SW480 (cell line): ENCODE measurements around the gene TBC1D24.
"Not testable (repeated sequence)": the region's sequence is repeated elsewhere in the genome, so short reads cannot be mapped to it uniquely, and the experiment has no call there.

Experiments
- DNase-seq: peaks from one replicate; pipeline ENCODE4 v3.0.0-alpha.2; 2016; ENCODE audit warnings: low spot score

TBC1D24 gene

GRCh38 chr16:2469399-2470233 lies 5.3 kb upstream of the TBC1D24 start:
- DNase-seq, result no peak

DNA sequence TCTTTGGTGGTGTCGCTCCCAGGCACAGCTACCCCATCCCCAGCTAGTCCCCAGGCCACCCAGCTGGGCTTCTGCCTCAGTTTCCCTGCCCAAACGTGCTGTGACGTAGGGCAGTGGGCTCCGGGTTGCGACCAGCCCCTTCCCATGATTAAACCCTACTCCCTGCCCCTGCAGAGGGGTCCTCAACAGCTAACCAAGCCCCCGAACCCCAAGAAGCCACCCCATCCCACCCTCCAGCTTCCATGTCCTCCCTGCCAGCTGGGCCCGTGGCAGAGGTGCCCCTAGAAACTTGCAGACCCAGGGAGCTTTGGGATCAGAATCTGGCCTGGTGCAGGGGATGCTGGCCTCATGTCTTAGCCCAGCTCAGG lies 4.7 kb upstream of the TBC1D24 start:
- no peak for DNase-seq

DNA sequence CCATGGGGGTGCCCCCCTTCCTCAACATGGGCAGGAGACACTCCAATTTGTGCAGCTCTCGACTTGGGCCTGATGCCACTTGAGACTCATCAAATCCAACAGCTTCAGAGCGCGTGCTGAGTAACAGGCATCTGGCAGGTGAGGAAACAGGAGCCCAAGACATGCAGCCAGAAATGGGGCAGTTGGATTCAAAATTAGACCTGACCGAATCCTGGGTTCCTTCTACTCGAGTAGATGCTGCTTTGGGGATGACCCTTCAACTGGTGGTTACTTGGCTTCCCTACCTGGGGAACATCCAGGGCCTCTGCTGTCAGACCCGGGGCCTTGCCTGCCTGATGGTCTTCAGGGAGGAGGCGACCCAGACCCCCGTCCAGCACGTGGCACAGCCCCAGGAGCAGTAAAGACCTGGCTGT lies 4.3 kb upstream of the TBC1D24 start:
- DNase-seq, result no peak

- DNase-seq, result no peak
Measured at GRCh38 chr16:2471016-2471652, 3.8 kb upstream of the TBC1D24 start, which contains the start of gene NTN3. Gene NTN3, plus strand, starts transcription at chr16:2471297. Its CDS starts 405 bp downstream, at chr16:2471702.

- DNase-seq, result no peak
Measured at GRCh38 chr16:2471653-2472487, 3.1 kb upstream of the TBC1D24 start.

DNA sequence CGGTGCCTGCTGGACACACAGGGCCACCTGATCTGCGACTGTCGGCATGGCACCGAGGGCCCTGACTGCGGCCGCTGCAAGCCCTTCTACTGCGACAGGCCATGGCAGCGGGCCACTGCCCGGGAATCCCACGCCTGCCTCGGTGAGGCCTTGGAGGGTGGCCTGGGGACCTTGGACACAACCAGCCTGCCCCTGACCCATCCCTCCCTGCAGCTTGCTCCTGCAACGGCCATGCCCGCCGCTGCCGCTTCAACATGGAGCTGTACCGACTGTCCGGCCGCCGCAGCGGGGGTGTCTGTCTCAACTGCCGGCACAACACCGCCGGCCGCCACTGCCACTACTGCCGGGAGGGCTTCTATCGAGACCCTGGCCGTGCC lies 2.5 kb upstream of the TBC1D24 start:
- DNase-seq, result no peak

DNA sequence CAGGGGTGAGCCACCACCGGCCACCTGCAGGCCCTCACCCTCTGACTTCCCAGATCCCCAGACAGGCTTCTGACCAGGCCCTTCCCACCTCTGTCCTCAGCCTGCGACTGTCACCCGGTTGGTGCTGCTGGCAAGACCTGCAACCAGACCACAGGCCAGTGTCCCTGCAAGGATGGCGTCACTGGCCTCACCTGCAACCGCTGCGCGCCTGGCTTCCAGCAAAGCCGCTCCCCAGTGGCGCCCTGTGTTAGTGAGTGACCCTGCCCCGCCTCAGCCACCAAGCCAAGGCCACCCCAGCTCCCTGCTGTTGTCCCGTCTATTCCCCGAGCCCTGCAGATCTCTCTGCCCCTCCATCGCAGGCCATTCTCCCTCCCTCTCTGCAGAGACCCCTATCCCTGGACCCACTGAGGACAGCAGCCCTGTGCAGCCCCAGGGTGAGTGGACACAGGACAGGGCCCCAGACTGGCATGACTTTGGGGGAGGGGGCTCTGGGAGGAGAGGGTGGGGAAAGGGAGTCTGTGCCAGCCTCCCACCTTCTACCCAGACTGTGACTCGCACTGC lies 2.0 kb upstream of the TBC1D24 start:
- no peak for DNase-seq

GRCh38 chr16:2473446-2473926 lies 1.4 kb upstream of the TBC1D24 start:
- no peak for DNase-seq

- DNase-seq, result no peak
Measured at GRCh38 chr16:2473999-2474876, 689 bp upstream of the TBC1D24 start.

GRCh38 chr16:2475413-2476344 lies 752 bp downstream of the TBC1D24 start:
- DNase-seq, result no peak

DNA sequence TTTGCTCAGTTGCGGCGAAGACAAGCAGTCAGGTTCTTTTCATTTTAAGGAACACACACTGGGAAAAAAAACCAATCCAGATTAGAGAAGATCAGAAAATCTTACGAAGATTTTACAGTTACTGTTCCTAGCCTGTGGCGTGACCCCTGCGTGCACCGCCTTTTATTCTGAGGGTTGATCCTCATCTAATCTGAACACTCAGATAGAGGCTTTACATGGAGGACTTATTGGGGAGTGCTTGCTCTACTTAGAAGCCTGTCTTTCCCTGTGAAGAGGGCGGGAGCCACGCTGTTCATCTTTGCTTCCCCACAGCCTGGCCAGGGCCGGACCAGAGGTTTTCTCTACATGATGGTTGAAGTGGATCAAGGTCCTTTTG lies 1.4 kb downstream of the TBC1D24 start:
- no peak for DNase-seq

GRCh38 chr16:2476741-2477140 lies 1.8 kb downstream of the TBC1D24 start:
- no peak for DNase-seq

DNA sequence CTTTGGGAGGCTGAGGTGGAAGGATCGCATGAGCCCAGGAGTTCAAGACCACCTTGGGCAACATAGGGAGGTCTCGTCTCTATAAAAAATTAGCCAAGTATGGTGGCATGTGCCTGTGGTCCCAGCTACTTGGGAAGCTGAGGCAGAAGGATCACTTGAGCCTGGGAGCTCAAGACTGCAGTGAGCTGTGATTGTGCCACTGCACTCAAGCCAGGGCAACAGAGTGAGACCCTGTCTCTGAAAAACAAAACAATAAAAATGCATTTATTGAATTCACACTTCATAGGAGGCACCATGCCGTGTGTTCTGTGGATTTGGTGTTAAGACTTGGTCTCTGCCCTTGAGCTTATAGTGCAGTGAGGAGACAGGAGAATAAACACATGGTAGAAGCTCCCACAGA lies 2.4 kb downstream of the TBC1D24 start:
- DNase-seq, result no peak

DNA sequence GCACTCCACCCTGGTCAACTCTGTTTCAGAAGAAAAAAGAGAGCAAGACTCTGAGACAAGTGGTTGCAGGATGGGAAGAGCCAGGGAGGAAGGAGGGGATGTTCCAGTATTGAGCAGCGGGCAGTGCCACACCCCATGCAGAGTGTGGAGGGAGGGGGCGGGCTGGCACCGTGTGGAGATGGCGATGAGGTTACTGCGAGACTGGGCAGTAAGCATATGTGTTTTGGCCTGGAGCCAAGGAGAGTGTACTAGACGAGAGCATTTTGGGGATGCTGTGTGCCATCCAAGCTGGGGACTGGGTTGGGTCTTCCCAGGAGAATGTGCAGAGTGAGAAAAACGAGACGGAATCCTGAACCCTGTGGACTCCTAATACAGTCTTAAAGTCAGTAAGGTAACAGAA lies 3.4 kb downstream of the TBC1D24 start:
- no peak for DNase-seq

DNA sequence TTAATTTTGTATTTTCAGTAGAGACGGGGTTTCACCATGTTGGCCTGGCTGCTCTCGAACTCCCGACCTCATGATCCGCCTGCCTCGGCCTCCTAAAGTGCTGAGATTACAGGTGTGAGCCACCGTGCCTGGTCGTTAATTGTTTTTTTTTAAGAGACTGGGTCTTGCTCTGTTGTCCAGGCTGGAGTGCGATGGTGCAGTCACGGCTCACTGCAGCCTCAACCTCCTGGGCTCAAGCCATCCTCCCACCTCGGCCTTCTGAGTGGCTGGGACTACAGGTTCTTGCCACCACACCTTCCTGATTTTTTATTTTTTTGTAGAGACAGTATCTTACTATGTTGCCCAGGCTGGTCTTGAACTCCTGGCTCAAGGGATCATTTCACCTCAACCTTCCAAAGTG lies 5.1 kb downstream of the TBC1D24 start:
- not testable (repeated sequence) for DNase-seq

DNA sequence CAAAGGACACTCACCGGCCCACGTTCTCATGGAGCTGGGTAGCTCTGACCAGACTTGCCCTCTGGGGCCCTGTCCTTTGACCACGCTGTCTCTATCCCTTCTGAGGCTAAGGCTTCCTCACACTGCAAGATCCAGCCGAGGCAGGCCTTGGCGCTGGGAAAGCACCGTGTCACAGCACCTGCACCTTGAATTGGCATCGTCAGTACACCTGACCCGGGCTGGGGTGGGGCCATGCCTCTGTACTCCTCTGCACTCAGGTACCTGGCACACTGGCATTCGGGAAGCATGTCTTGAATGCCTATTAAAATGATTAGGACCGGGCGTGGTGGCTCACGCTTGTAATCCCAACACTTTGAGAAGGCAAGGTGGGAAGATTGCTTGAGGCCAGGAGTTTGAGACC lies 6.0 kb downstream of the TBC1D24 start:
- no peak for DNase-seq

- DNase-seq, result no peak
Measured at GRCh38 chr16:2481676-2482075, 6.7 kb downstream of the TBC1D24 start.

DNA sequence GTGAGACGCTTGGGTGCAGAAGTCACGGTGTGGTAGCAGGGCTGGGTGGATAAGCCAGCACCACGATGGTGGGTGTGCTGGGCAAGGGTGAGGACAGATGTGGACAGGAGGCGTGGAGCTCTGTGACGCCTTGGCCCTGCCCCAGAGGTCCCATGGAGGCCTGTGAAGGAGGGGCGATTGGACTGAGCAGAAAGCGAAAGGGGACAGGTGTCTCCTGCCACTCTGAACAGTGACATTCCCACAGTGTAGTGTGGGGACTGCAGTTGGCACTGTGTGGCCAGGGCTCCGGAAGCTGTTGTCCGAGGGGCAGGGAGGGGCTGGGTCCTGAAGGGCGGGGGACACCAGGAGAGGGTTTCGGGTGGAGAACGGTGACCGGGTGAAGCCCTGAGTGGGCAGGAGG lies 7.3 kb downstream of the TBC1D24 start:
- DNase-seq, result no peak

- no peak for DNase-seq
Measured at GRCh38 chr16:2482708-2483534, 8.0 kb downstream of the TBC1D24 start.
